Activated CD8-positive, alpha-beta memory T cell treated with anti-CD3 and anti-CD28 coated beads for 48 hours (primary cell): ENCODE data around the gene SMIM22.

Experiments
- DNase-seq, 3 experiments: peaks; one replicate each; pipeline ENCODE4 v3.0.0-alpha.2; 2020; ENCODE audit warnings: low read depth in 2 of 3, low spot score in 2 of 3

SMIM22 gene

GRCh38 chr16:4795181-4795827 lies at the start of gene SMIM22:
TSS of gene SMIM22 (plus strand) at chr16:4795369. CDS start at chr16:4795735, 366 bp downstream.
- no peak for DNase-seq

DNA sequence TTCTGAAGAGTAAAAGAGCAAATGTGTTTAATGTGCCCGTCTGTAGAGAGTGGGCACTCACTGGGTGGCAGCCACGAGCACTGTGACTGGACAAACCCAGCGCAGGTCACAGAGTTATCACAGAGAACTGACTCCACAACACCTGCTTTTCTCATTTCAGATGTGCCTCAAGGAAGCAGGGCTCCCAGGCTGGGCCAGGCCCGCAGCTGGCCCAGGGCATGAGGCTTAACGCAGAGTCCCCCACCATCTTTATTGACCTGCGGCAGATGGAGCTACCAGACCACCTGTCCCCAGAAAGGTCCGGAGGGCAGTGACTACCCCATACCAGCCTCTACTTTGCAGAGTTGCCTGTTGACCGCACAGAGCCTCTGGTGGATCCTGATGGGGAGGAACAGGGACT lies 49.0 kb upstream of the SMIM22 start:
- no peak for DNase-seq

GRCh38 chr16:4746991-4747574 lies 48.1 kb upstream of the SMIM22 start:
- no peak for DNase-seq

GRCh38 chr16:4747906-4748681 lies 47.1 kb upstream of the SMIM22 start:
- no peak for DNase-seq

GRCh38 chr16:4748682-4749411 lies 46.3 kb upstream of the SMIM22 start:
- DNase-seq = no peak

GRCh38 chr16:4749700-4750257 lies 45.4 kb upstream of the SMIM22 start:
- no peak for DNase-seq

GRCh38 chr16:4750896-4751295 lies 44.3 kb upstream of the SMIM22 start:
- DNase-seq = no peak

GRCh38 chr16:4752351-4753100 lies 42.6 kb upstream of the SMIM22 start:
- no peak for DNase-seq

- DNase-seq = no peak
Measured at GRCh38 chr16:4753227-4753626, 41.9 kb upstream of the SMIM22 start.

- DNase-seq = no peak
Measured at GRCh38 chr16:4754865-4755264, 40.3 kb upstream of the SMIM22 start.

DNA sequence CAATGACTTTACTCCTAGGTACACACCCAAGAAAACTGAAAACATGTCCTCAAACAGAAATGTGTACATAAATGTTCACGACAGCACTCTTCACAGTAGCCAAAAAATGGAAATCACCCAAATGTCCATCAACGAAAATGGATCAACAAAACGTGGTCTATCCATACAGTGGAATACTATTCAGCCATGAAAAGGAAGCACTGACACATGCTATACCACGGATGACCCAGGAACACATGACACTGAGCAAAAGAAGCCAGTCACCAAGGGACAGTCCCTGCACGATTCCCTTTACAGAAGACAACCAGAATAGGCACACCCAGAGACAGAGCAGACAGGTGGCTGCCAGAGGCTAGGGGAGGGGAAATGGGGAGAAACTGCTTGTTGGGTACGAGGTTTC lies 39.5 kb upstream of the SMIM22 start:
- DNase-seq = no peak

- DNase-seq = no peak
Measured at GRCh38 chr16:4760221-4760910, 34.8 kb upstream of the SMIM22 start.

- DNase-seq = no peak
Measured at GRCh38 chr16:4762205-4762604, 33.0 kb upstream of the SMIM22 start.

DNA sequence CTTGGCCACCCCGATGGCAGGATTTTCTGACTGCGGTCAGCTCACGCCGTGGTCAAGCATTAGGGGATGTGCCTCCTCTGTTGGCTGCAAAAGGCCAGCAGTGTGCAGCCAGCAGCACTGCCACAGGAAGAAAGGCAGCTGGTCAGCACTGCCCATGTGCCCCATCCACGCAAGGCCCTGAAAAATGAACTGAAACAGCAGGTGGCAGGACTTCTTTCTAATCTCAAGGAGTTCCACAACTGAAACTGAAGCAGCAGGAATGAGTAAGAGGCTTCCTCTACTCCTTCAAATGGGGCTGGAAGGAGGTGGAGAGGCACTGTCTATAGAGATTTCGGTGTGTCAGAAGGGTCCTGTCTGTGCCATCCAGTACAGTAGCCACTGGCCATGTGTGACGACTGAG lies 31.4 kb upstream of the SMIM22 start:
- DNase-seq = no peak

GRCh38 chr16:4765511-4766474 lies 29.4 kb upstream of the SMIM22 start:
- no peak for DNase-seq

GRCh38 chr16:4766875-4767628 lies 28.1 kb upstream of the SMIM22 start, which contains the start of gene ZNF500:
TSS of gene ZNF500 (minus strand) at chr16:4767162. CDS start at chr16:4765978, 1,184 bp downstream.
- DNase-seq = peak; percentile 91 to 98 (median 95)

GRCh38 chr16:4767872-4768548 lies 27.2 kb upstream of the SMIM22 start:
- DNase-seq = no peak
